IMR-90 (cell line): ENCODE measurements around the gene DNAH5. TPM values are rescaled to one million over a fixed set of nuclear protein-coding genes. Genes with fewer than 3 reads are reported as not detected.

Source experiments
- ATAC-seq: fragments of 200-7000 bp; cut with Tn5 transposase; 2 replicates; pipeline ENCODE4 v1.9.1; 2020; ENCODE audit warnings: low read depth, mild to moderate bottlenecking, moderate library complexity
- BruUV-seq: library from RNA; stranded (reverse); fragments of 400-500 nt; replicated peaks from 2 replicates; lab custom pipeline; 2021; lab: Mats Ljungman, UMichigan
- CTCF ChIA-PET: fragments of 300-600 bp; formaldehyde crosslinking; extraction: SDS; loops from one replicate; lab custom pipeline; 2021; ENCODE audit warnings: antibody characterized with exemption; lab: Yijun Ruan, JAX
- POLR2A ChIA-PET: fragments of 300-600 bp; sonication (Branson Sonifier 250); formaldehyde crosslinking; loops from one replicate; lab custom pipeline; 2022; ENCODE audit warnings: antibody characterized with exemption; ENCODE audit not compliant: unreplicated experiment; lab: Charles Lee
- DNase-seq: peaks from one replicate; pipeline ENCODE4 v3.0.0; 2013
- H2AFZ ChIP-seq: replicated peaks from 2 replicates; pipeline ENCODE3; 2013; ENCODE audit warnings: low read length, mild to moderate bottlenecking; ENCODE audit not compliant: poor library complexity
- H2AK5ac ChIP-seq: 2 replicates; pipeline ENCODE4 v1.6.1; 2013; ENCODE audit warnings: low read depth, low read length, inconsistent platforms
- H2AK9ac ChIP-seq: replicated peaks from 2 replicates; pipeline ENCODE3; 2013; ENCODE audit warnings: mild to moderate bottlenecking, low read depth, low read length, moderate library complexity; ENCODE audit not compliant: poor library complexity
- H2BK120ac ChIP-seq: 2 replicates; pipeline ENCODE4 v1.6.1; 2013; ENCODE audit warnings: low read depth, low read length, inconsistent platforms
- H2BK15ac ChIP-seq: 3 replicates; pipeline ENCODE4 v1.6.1; 2013; ENCODE audit warnings: low read depth, low read length, inconsistent platforms
- H2BK20ac ChIP-seq: 2 replicates; pipeline ENCODE4 v1.6.1; 2013; ENCODE audit warnings: low read depth, mild to moderate bottlenecking, inconsistent platforms, low read length, moderate library complexity
- H2BK5ac ChIP-seq: 2 replicates; pipeline ENCODE4 v1.6.1; 2013; ENCODE audit warnings: mild to moderate bottlenecking, low read depth, low read length, inconsistent platforms; ENCODE audit not compliant: poor library complexity, severe bottlenecking
- H3K14ac ChIP-seq: replicated peaks from 2 replicates; pipeline ENCODE4 v1.6.1; 2013; ENCODE audit warnings: low read depth, low read length, inconsistent platforms
- H3K18ac ChIP-seq: 2 replicates; pipeline ENCODE4 v1.6.1; 2013; ENCODE audit warnings: low read depth, low read length, control low read depth
- H3K23ac ChIP-seq: 2 replicates; pipeline ENCODE4 v1.6.1; 2013; ENCODE audit warnings: low read depth, low read length, inconsistent platforms
- H3K27ac ChIP-seq: 2 replicates; pipeline ENCODE4 v1.5.1; 2013; ENCODE audit warnings: mild to moderate bottlenecking, control low read depth, low read length; ENCODE audit not compliant: insufficient read depth
- H3K27me3 ChIP-seq: 2 replicates; pipeline ENCODE4 v1.6.1; 2013; ENCODE audit warnings: low read length; ENCODE audit not compliant: control insufficient read depth, insufficient read depth
- H3K36me3 ChIP-seq: 2 replicates; pipeline ENCODE4 v1.6.1; 2013; ENCODE audit warnings: low read length, mixed read lengths; ENCODE audit not compliant: control insufficient read depth, insufficient read depth
- H3K4ac ChIP-seq: 2 replicates; pipeline ENCODE4 v1.6.1; 2013; ENCODE audit warnings: low read depth, low read length, inconsistent platforms
- H3K4me1 ChIP-seq: 2 replicates; pipeline ENCODE4 v1.6.1; 2013; ENCODE audit warnings: low read length, mixed read lengths; ENCODE audit not compliant: control insufficient read depth, insufficient read depth
- H3K4me2 ChIP-seq: 2 replicates; pipeline ENCODE4 v1.6.1; 2013; ENCODE audit warnings: low read depth, mild to moderate bottlenecking, control low read depth, low read length, moderate library complexity
- H3K4me3 ChIP-seq: 2 replicates; pipeline ENCODE4 v1.5.1; 2013; ENCODE audit warnings: low read depth, mild to moderate bottlenecking, control low read depth, low read length, moderate library complexity; ENCODE audit not compliant: insufficient read depth
- H3K56ac ChIP-seq: 2 replicates; pipeline ENCODE4 v1.6.1; 2013; ENCODE audit warnings: low read length, inconsistent platforms; ENCODE audit not compliant: insufficient read depth; ENCODE audit errors: extremely low read depth
- H3K79me1 ChIP-seq, 2 experiments: 2 replicates each; pipeline ENCODE4 v1.6.1; 2013; ENCODE audit warnings: low read length in 2 of 2, inconsistent platforms in 1 of 2, low read depth in 1 of 2
- H3K9ac ChIP-seq: 2 replicates; pipeline ENCODE4 v1.6.1; 2013; ENCODE audit warnings: low read depth, low read length, control low read depth
- H3K9me1 ChIP-seq: 2 replicates; pipeline ENCODE4 v1.6.1; 2013; ENCODE audit warnings: low read length, inconsistent platforms; ENCODE audit not compliant: insufficient read depth
- H3K9me3 ChIP-seq: 2 replicates; pipeline ENCODE4 v1.6.1; 2013; ENCODE audit warnings: low read length; ENCODE audit not compliant: control insufficient read depth, insufficient read depth
- H4K20me1 ChIP-seq: 2 replicates; pipeline ENCODE4 v1.6.1; 2013; ENCODE audit warnings: low read length, inconsistent platforms; ENCODE audit not compliant: insufficient read depth
- H4K5ac ChIP-seq: 2 replicates; pipeline ENCODE4 v1.6.1; 2013; ENCODE audit warnings: mild to moderate bottlenecking, low read depth, low read length, control low read depth
- H4K8ac ChIP-seq, 2 experiments: 2 replicates each; pipeline ENCODE4 v1.6.1; 2013; ENCODE audit warnings: low read depth in 2 of 2, low read length in 2 of 2, control low read depth in 1 of 2, inconsistent platforms in 1 of 2
- H4K91ac ChIP-seq: 2 replicates; pipeline ENCODE4 v1.6.1; 2013; ENCODE audit warnings: low read depth, low read length, inconsistent platforms; ENCODE audit not compliant: insufficient read depth
- BHLHE40 ChIP-seq: fragments of 150-350 bp; IDR thresholded peaks from 2 replicates; pipeline ENCODE4 v1.6.1; 2016; ENCODE audit warnings: mild to moderate bottlenecking, low read depth, low read length
- CEBPB ChIP-seq: IDR thresholded peaks from 2 replicates; pipeline ENCODE4 v1.6.1; 2012; ENCODE audit warnings: low read depth, low read length, improper control_type of control experiment
- CHD1 ChIP-seq: IDR thresholded peaks from 2 replicates; pipeline ENCODE4 v1.6.1; 2012; ENCODE audit warnings: low read depth, low read length, improper control_type of control experiment
- MAFK ChIP-seq: IDR thresholded peaks from 2 replicates; pipeline ENCODE4 v1.6.1; 2012; ENCODE audit warnings: low read depth, low read length, improper control_type of control experiment
- MAZ ChIP-seq: IDR thresholded peaks from 2 replicates; pipeline ENCODE4 v1.6.1; 2012; ENCODE audit warnings: low read depth, mild to moderate bottlenecking, low read length, improper control_type of control experiment, moderate library complexity, borderline replicate concordance
- MXI1 ChIP-seq: IDR thresholded peaks from 2 replicates; pipeline ENCODE4 v1.6.1; 2012; ENCODE audit warnings: low read depth, mild to moderate bottlenecking, low read length, moderate library complexity, borderline replicate concordance
- NFE2L2 ChIP-seq: fragments of 150-350 bp; IDR thresholded peaks from 2 replicates; pipeline ENCODE4 v1.6.1; 2016; ENCODE audit warnings: low read depth, mild to moderate bottlenecking, low read length
- POLR2A ChIP-seq: IDR thresholded peaks from 2 replicates; pipeline ENCODE4 v1.6.1; 2012; ENCODE audit warnings: mild to moderate bottlenecking, low read depth, low read length
- RAD21 ChIP-seq: IDR thresholded peaks from 2 replicates; pipeline ENCODE4 v1.6.1; 2012; ENCODE audit warnings: low read length, improper control_type of control experiment
- RCOR1 ChIP-seq: IDR thresholded peaks from 2 replicates; pipeline ENCODE4 v1.6.1; 2012; ENCODE audit warnings: mild to moderate bottlenecking, low read length, improper control_type of control experiment; ENCODE audit not compliant: insufficient replicate concordance
- SMC3 ChIP-seq: fragments of 150-350 bp; IDR thresholded peaks from 2 replicates; pipeline ENCODE4 v1.6.1; 2016; ENCODE audit warnings: low read depth, mild to moderate bottlenecking, antibody characterized with exemption, low read length, moderate library complexity
- dilution Hi-C: fragments of 300-500 bp; cut with HindIII; formaldehyde crosslinking; loops from one replicate; pipeline ENCODE4 v1.14.3; 2018; ENCODE audit warnings: low sequenced_read_pairs; ENCODE audit not compliant: unreplicated experiment
- in situ Hi-C: fragments of 300-500 bp; cut with MboI; formaldehyde crosslinking; loops from 3 replicates; pipeline ENCODE4 v1.14.3; 2019; ENCODE audit warnings: low sequenced_read_pairs, inconsistent platforms, mixed read lengths
- intact Hi-C: fragments of 100-400 bp; cut with micrococcal nuclease; formaldehyde crosslinking; loops from 2 replicates; pipeline ENCODE4 v1.10.0; 2022
- polyA plus RNA-seq, 3 experiments: library from polyadenylated mRNA; depleted of rRNA; stranded (reverse); fragments of >200 nt; gene quantifications; 2 replicates each; pipeline ENCODE4 v1.2.3, GENCODE V29; 2012; ENCODE audit warnings: low replicate concordance in 1 of 3
- total RNA-seq: library from RNA; depleted of rRNA; stranded (reverse); fragments of >200 nt; gene quantifications from 2 replicates; pipeline ENCODE4 v1.2.3, GENCODE V29; 2012
- TF ChIP-seq, protein P1 (sequence below): conservative IDR thresholded peaks from 2 replicates; pipeline ENCODE4 v1.5.1; 2012; ENCODE audit warnings: mild to moderate bottlenecking, low read depth, low read length, improper control_type of control experiment
- TF ChIP-seq, protein P2 (sequence below): fragments of 150-350 bp; IDR thresholded peaks from 2 replicates; pipeline ENCODE4 v1.6.1; 2016; ENCODE audit warnings: low read depth, mild to moderate bottlenecking, low read length, moderate library complexity, borderline replicate concordance

Gene DNAH5
- total and polyA plus RNA-seq, 2 of the 4 experiments (the other 2 are of a cell fraction), result 1.9 to 4.3 TPM

DNA sequence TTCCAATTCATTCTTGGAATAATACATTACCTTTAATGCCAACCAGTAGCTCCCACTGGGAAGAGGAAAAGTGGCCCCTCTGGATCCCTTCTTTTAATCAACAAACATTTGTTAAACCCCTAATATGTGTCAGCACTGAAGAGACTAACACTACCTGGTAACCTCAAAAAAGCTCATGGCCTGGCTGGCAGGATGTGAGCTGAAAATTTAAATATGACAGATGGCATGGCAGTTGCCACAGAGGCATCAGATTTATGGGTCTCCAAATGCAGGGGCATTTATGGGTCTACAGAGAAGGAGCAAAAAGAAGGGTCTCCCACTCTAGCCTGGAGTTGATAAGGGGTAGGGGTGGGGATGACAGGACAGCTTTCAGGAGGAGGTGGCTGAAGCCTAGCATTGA, 12.5 kb downstream of the DNAH5 start:
- H3K18ac ChIP-seq, result no peak overlapping the region
- H3K4me2 ChIP-seq, result no peak overlapping the region
- H2AFZ ChIP-seq, result no peak overlapping the region
- no peak overlapping the region for H3K23ac ChIP-seq
- ChIA-PET CTCF (no interaction called here), POLR2A (no interaction called here)
- DNase-seq (no peak), ATAC-seq (no peak)
- no peak overlapping the region for H2BK15ac ChIP-seq
- no peak overlapping the region for H3K14ac ChIP-seq
- peaks cover 22% of the 10 kb centered on the region for H3K36me3 ChIP-seq
- TF ChIP-seq CEBPB (no peak), MAZ (no peak), NFE2L2 (no peak), SMC3 (no peak), CHD1 (no peak), RAD21 (no peak), RCOR1 (no peak), BHLHE40 (no peak), MXI1 (no peak), MAFK (no peak), POLR2A (no peak)
- TF ChIP-seq, protein P1, sequence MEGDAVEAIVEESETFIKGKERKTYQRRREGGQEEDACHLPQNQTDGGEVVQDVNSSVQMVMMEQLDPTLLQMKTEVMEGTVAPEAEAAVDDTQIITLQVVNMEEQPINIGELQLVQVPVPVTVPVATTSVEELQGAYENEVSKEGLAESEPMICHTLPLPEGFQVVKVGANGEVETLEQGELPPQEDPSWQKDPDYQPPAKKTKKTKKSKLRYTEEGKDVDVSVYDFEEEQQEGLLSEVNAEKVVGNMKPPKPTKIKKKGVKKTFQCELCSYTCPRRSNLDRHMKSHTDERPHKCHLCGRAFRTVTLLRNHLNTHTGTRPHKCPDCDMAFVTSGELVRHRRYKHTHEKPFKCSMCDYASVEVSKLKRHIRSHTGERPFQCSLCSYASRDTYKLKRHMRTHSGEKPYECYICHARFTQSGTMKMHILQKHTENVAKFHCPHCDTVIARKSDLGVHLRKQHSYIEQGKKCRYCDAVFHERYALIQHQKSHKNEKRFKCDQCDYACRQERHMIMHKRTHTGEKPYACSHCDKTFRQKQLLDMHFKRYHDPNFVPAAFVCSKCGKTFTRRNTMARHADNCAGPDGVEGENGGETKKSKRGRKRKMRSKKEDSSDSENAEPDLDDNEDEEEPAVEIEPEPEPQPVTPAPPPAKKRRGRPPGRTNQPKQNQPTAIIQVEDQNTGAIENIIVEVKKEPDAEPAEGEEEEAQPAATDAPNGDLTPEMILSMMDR, result no peak
- TF ChIP-seq, protein P2, sequence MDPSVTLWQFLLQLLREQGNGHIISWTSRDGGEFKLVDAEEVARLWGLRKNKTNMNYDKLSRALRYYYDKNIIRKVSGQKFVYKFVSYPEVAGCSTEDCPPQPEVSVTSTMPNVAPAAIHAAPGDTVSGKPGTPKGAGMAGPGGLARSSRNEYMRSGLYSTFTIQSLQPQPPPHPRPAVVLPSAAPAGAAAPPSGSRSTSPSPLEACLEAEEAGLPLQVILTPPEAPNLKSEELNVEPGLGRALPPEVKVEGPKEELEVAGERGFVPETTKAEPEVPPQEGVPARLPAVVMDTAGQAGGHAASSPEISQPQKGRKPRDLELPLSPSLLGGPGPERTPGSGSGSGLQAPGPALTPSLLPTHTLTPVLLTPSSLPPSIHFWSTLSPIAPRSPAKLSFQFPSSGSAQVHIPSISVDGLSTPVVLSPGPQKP, result no peak
- dilution Hi-C loops (no loop called here), intact Hi-C loops (no loop called here), in situ Hi-C loops (no loop called here)
- H2BK20ac ChIP-seq, result no peak overlapping the region
- H3K79me1 ChIP-seq, result 0 out of 4 replicates have a peak, but pooled peaks cover 0 to 4% of the 10 kb centered on the region in 2 experiments
- no peak overlapping the region for H2BK5ac ChIP-seq
- H3K56ac ChIP-seq, result no peak overlapping the region
- no peak overlapping the region for H2BK120ac ChIP-seq
- peaks cover 4% of the 10 kb centered on the region for H3K9me3 ChIP-seq
- H4K91ac ChIP-seq, result no peak overlapping the region
- H2AK5ac ChIP-seq, result no peak overlapping the region
- no peak overlapping the region for H3K9ac ChIP-seq
- H3K27ac ChIP-seq, result no peak overlapping the region
- H3K9me1 ChIP-seq, result no peaks in the 10 kb centered on the region; the same call in 1 of the 2 replicates
- no peak overlapping the region for H2AK9ac ChIP-seq
- H3K27me3 ChIP-seq, result no peaks in the 10 kb centered on the region
- no peak overlapping the region for H3K4me3 ChIP-seq
- BruUV-seq, result no TSS peak
- H4K8ac ChIP-seq, result no peak overlapping the region
- H4K5ac ChIP-seq, result no peak overlapping the region
- no peaks in the 10 kb centered on the region for H3K4me1 ChIP-seq
- no peak overlapping the region for H3K4ac ChIP-seq
- no peaks in the 10 kb centered on the region for H4K20me1 ChIP-seq
